CD4-positive, alpha-beta memory T cell (primary cell): ENCODE data around the gene GNAI2. TPM values are rescaled to one million over a fixed set of nuclear protein-coding genes. Genes with fewer than 3 reads are reported as not detected.

Source experiments
- CTCF ChIA-PET: fragments of 350-600 bp; sonication (Branson Sonifier 250); formaldehyde crosslinking; loops from one replicate; lab custom pipeline; 2021; ENCODE audit warnings: inconsistent platforms; ENCODE audit not compliant: partially characterized antibody; lab: Charles Lee
- POLR2A ChIA-PET: fragments of 350-600 bp; sonication (Branson Sonifier 250); formaldehyde crosslinking; loops from one replicate; lab custom pipeline; 2021; ENCODE audit not compliant: partially characterized antibody; lab: Charles Lee
- DNase-seq, 5 donors: peaks; one replicate each; pipeline versions ENCODE4 v3.0.0 to v3.0.0-alpha.2; 2020 to 2022; ENCODE audit warnings: mixed read lengths in 1 of 5
- H3K27ac ChIP-seq: one replicate; pipeline ENCODE4 v1.7.0; 2013; ENCODE audit warnings: low read depth, low read length
- H3K27me3 ChIP-seq: 2 replicates; pipeline ENCODE4 v1.7.0; 2013; ENCODE audit warnings: mild to moderate bottlenecking, low read length, moderate library complexity; ENCODE audit not compliant: insufficient read depth
- H3K36me3 ChIP-seq: 2 replicates; pipeline ENCODE4 v1.7.0; 2013; ENCODE audit warnings: mild to moderate bottlenecking, low read length, moderate library complexity; ENCODE audit not compliant: insufficient read depth
- H3K4me1 ChIP-seq: 2 replicates; pipeline ENCODE4 v1.7.0; 2013; ENCODE audit warnings: mild to moderate bottlenecking, low read length, moderate library complexity; ENCODE audit not compliant: insufficient read depth
- H3K4me3 ChIP-seq, 2 donors: one replicate each; pipeline ENCODE4 v1.7.0; 2013; ENCODE audit warnings: low read length in 2 of 2, mild to moderate bottlenecking in 1 of 2
- H3K9me3 ChIP-seq, 2 donors: one replicate each; pipeline ENCODE4 v1.7.0; 2013; ENCODE audit warnings: low read length in 2 of 2, control low read depth in 1 of 2; ENCODE audit not compliant: control insufficient read depth in 1 of 2
- H3K27ac Mint-ChIP-seq, 7 donors: one replicate each; pipeline ENCODE4 v1.8.0; 2020 to 2021; ENCODE audit warnings: mixed read lengths in 7 of 7, mild to moderate bottlenecking in 6 of 7, inconsistent platforms in 3 of 7, moderate library complexity in 3 of 7
- H3K27me3 Mint-ChIP-seq, 2 donors: one replicate each; pipeline ENCODE4 v1.8.0; 2020 to 2021; ENCODE audit warnings: mixed read lengths in 2 of 2
- H3K36me3 Mint-ChIP-seq, 2 donors: one replicate each; pipeline ENCODE4 v1.8.0; 2020 to 2021; ENCODE audit warnings: mixed read lengths in 2 of 2, inconsistent platforms in 1 of 2, mild to moderate bottlenecking in 1 of 2
- H3K4me1 Mint-ChIP-seq, 4 donors: one replicate each; pipeline ENCODE4 v1.8.0; 2020 to 2021; ENCODE audit warnings: mixed read lengths in 4 of 4, mild to moderate bottlenecking in 1 of 4
- H3K4me3 Mint-ChIP-seq, 8 donors: one replicate each; pipeline ENCODE4 v1.8.0; 2020 to 2021; ENCODE audit warnings: mixed read lengths in 8 of 8, mild to moderate bottlenecking in 7 of 8, moderate library complexity in 6 of 8, inconsistent platforms in 3 of 8
- H3K9me3 Mint-ChIP-seq, 8 donors: one replicate each; pipeline ENCODE4 v1.8.0; 2020 to 2021; ENCODE audit warnings: mixed read lengths in 8 of 8, mild to moderate bottlenecking in 5 of 8, inconsistent platforms in 3 of 8, moderate library complexity in 1 of 8
- intact Hi-C: fragments of 100-400 bp; cut with micrococcal nuclease; formaldehyde crosslinking; loops from one replicate; pipeline ENCODE4 v1.15.1; 2023
- polyA plus RNA-seq, 2 donors: library from polyadenylated mRNA; unstranded; fragments of 300-500 nt; fragmentation: Illumina TruSeq; gene quantifications; one replicate each; pipeline ENCODE4 v1.2.3, GENCODE V29; 2021
- total RNA-seq, 2 experiments: library from RNA; stranded (reverse); gene quantifications; one replicate each; pipeline ENCODE4 v1.2.3, GENCODE V29; 2021

GNAI2 gene
- total and polyA plus RNA-seq, 4 experiments from 2014 or later: 292 to 615 (median 416) TPM

GRCh38 chr3:50230104-50230793 lies 5.8 kb upstream of the GNAI2 start:
- H3K4me1 Mint-ChIP-seq: peaks cover 17 to 45% (median 34%) of the 10 kb centered on the region in 4 donors
- peak overlapping the region in 1 of 7 donors; percentile 68 for H3K27ac Mint-ChIP-seq
- DNase-seq: no peak
- H3K4me3 ChIP-seq: no peak overlapping the region
- no peaks in the 10 kb centered on the region for H3K9me3 ChIP-seq
- no peak overlapping the region for H3K4me3 Mint-ChIP-seq
- intact Hi-C loops: no loop called here
- H3K4me1 ChIP-seq: peaks cover 25% of the 10 kb centered on the region
- no peaks in the 10 kb centered on the region for H3K27me3 Mint-ChIP-seq
- no peaks in the 10 kb centered on the region for H3K36me3 ChIP-seq
- H3K9me3 Mint-ChIP-seq: peaks cover 0 to 1% (median 0%) of the 10 kb centered on the region in 8 donors
- H3K27me3 ChIP-seq: no peaks in the 10 kb centered on the region
- no peak overlapping the region for H3K27ac ChIP-seq
- POLR2A ChIA-PET: interaction anchor here (0.7 to 7.4 kb wide), 3 partner anchors 13 to 108 kb away, joined by 3 to 150 read pairs (median 3); no protein-coding TSS in a partner anchor
- CTCF ChIA-PET: interaction anchor here (1.0 to 11.5 kb wide), 6 partner anchors 9 to 68 kb away, joined by 3 to 238 read pairs (median 69); partner anchors contain the start of genes GNAI2 and GNAT1
- peaks cover 0 to 3% of the 10 kb centered on the region in 2 donors for H3K36me3 Mint-ChIP-seq

DNA sequence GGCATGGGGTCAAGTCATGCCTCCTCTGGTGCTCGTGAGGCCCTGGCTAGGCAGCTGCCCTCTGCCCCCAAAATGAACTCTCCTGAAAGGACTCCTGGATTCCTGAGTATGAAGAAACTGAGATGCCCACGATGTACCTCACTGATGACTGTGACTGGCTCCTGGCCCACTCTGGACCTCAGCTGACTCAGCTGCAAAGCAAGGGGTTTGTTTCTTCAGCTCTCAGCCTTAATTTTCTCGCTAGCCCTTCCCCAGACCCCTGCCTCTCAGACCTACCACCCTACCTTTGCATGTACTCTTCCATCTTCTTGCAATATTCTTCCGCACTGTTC lies 5.2 kb upstream of the GNAI2 start:
- Histone ChIP-seq H3K36me3 (no peaks in the 10 kb centered on the region), H3K4me3 (no peak overlapping the region), H3K9me3 (no peaks in the 10 kb centered on the region), H3K27me3 (no peaks in the 10 kb centered on the region), H3K4me1 (peaks cover 29% of the 10 kb centered on the region), H3K27ac (no peak overlapping the region)
- intact Hi-C loops: no loop called here
- Mint-ChIP-seq H3K4me1 (peaks cover 21 to 48% (median 36%) of the 10 kb centered on the region in 4 donors), H3K9me3 (peaks cover 0 to 1% (median 0%) of the 10 kb centered on the region in 8 donors), H3K27me3 (no peaks in the 10 kb centered on the region), H3K4me3 (peak overlapping the region in 1 of 8 donors; percentile 12), H3K36me3 (peaks cover 0 to 3% of the 10 kb centered on the region in 2 donors), H3K27ac (peak overlapping the region in 1 of 7 donors; percentile 68)
- no peak for DNase-seq
- ChIA-PET POLR2A (interaction anchor here (0.7 to 7.4 kb wide), 3 partner anchors 13 to 107 kb away, joined by 3 to 150 read pairs (median 3); no protein-coding TSS in a partner anchor), CTCF (interaction anchor here (1.1 to 11.5 kb wide), 4 partner anchors 9 to 68 kb away, joined by 3 to 238 read pairs (median 172); partner anchors contain the start of genes GNAI2 and GNAT1)

DNA sequence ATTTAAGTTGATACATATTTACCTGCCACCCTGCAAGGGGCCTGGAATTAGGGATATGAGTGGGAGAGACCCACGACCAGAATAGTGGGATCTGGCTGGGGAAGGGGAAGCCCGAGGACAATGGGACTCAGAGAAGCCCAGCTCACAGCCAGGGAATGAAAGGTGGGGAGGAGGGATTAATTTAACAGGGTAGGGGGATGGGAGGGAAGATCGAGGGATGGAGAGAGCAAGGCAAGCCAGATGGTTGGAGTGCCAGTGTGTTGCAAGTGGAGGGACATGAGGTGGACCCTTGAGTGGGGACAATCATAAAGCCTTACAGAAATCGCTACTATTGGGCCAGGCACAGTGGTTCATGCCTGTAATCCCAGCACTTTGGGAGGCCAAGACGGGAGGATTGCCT lies 4.4 kb upstream of the GNAI2 start:
- DNase-seq: no peak
- ChIA-PET POLR2A (interaction anchor here (7.4 kb wide), 1 partner anchor 12 kb away, joined by 150 read pairs; no protein-coding TSS in a partner anchor), CTCF (interaction anchor here (8.3 to 11.5 kb wide), 3 partner anchors 8 to 38 kb away, joined by 127 to 238 read pairs (median 218); partner anchors contain the start of genes GNAI2 and GNAT1)
- Mint-ChIP-seq H3K27ac (no peak overlapping the region), H3K9me3 (peaks cover 0 to 1% (median 0%) of the 10 kb centered on the region in 8 donors), H3K4me3 (no peak overlapping the region), H3K4me1 (peaks cover 17 to 45% (median 31%) of the 10 kb centered on the region in 4 donors), H3K36me3 (peaks cover 0 to 8% of the 10 kb centered on the region in 2 donors), H3K27me3 (no peaks in the 10 kb centered on the region)
- Histone ChIP-seq H3K27ac (no peak overlapping the region), H3K9me3 (no peaks in the 10 kb centered on the region), H3K27me3 (no peaks in the 10 kb centered on the region), H3K4me1 (peaks cover 24% of the 10 kb centered on the region), H3K4me3 (no peak overlapping the region), H3K36me3 (no peaks in the 10 kb centered on the region)
- intact Hi-C loops: no loop called here

GRCh38 chr3:50232303-50232702 lies 3.7 kb upstream of the GNAI2 start:
- CTCF ChIA-PET: interaction anchor here (11.5 kb wide), 1 partner anchor 17 kb away, joined by 238 read pairs; no protein-coding TSS in a partner anchor

DNA sequence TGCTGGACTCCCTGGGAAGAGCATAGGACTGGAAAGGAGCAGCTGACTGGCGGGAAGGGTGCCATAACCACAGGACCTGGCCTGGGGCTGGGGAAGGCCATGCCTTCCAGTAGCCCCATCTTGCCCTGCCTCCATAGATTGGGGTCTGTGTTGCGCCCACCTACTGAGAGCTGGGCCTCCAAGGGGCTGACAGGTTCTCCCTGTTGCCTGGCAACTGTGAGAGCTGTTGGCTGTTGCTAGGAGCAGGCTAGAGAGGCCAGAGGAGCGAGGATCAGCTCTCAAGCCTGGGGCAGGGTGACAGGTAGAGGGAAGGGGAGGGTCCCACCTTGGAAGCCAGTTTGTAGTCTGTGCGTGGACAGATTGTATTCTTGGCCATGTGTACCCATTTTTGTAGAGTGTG lies 2.8 kb upstream of the GNAI2 start:
- peak overlapping the region in 4 of 7 donors; percentile 36 to 77 (median 61) for H3K27ac Mint-ChIP-seq
- H3K4me3 ChIP-seq: no peak overlapping the region
- peaks cover 16% of the 10 kb centered on the region for H3K4me1 ChIP-seq
- H3K27me3 ChIP-seq: no peaks in the 10 kb centered on the region
- H3K9me3 Mint-ChIP-seq: peaks cover 0 to 1% (median 0%) of the 10 kb centered on the region in 8 donors
- H3K4me3 Mint-ChIP-seq: no peak overlapping the region
- peaks cover 0 to 20% of the 10 kb centered on the region in 2 donors for H3K36me3 Mint-ChIP-seq
- peaks cover 12 to 45% (median 25%) of the 10 kb centered on the region in 4 donors for H3K4me1 Mint-ChIP-seq
- ChIA-PET POLR2A (interaction anchor here (0.6 to 1.5 kb wide), 2 partner anchors 13 to 30 kb away, joined by 5 to 9 read pairs; no protein-coding TSS in a partner anchor), CTCF (interaction anchor here (1.2 to 11.5 kb wide), 2 partner anchors 16 to 38 kb away, joined by 5 to 238 read pairs; no protein-coding TSS in a partner anchor)
- no peaks in the 10 kb centered on the region for H3K9me3 ChIP-seq
- intact Hi-C loops: no loop called here
- no peaks in the 10 kb centered on the region for H3K36me3 ChIP-seq
- no peaks in the 10 kb centered on the region for H3K27me3 Mint-ChIP-seq
- H3K27ac ChIP-seq: no peak overlapping the region
- DNase-seq: no peak

More at GRCh38 chr3:50232303-50232702, 3.7 kb upstream of the GNAI2 start:
- peaks cover 20% of the 10 kb centered on the region for H3K4me1 ChIP-seq
- no peaks in the 10 kb centered on the region for H3K9me3 ChIP-seq
- Mint-ChIP-seq H3K36me3 (peaks cover 0 to 12% of the 10 kb centered on the region in 2 donors), H3K27ac (peak overlapping the region in 2 of 7 donors; percentile 38 to 46), H3K4me1 (peaks cover 14 to 45% (median 28%) of the 10 kb centered on the region in 4 donors), H3K27me3 (no peaks in the 10 kb centered on the region), H3K9me3 (peaks cover 0 to 1% (median 0%) of the 10 kb centered on the region in 8 donors), H3K4me3 (no peak overlapping the region)
- intact Hi-C loops: no loop called here
- no peak overlapping the region for H3K4me3 ChIP-seq
- POLR2A ChIA-PET: no interaction called here
- H3K36me3 ChIP-seq: no peaks in the 10 kb centered on the region
- no peak for DNase-seq
- H3K27ac ChIP-seq: no peak overlapping the region
- no peaks in the 10 kb centered on the region for H3K27me3 ChIP-seq

GRCh38 chr3:50236484-50237132 lies 604 bp downstream of the GNAI2 start:
- peak overlapping the region; percentile 96 to 99 (median 98) for H3K4me3 Mint-ChIP-seq
- CTCF ChIA-PET: interaction anchor here (1.2 to 10.2 kb wide), 4 partner anchors 9 to 63 kb away, joined by 3 to 127 read pairs (median 35); partner anchors contain the start of genes HYAL3 and NAA80
- peaks cover 22 to 63% (median 40%) of the 10 kb centered on the region in 4 donors for H3K4me1 Mint-ChIP-seq
- peaks cover 47% of the 10 kb centered on the region for H3K4me1 ChIP-seq
- H3K27ac Mint-ChIP-seq: peak overlapping the region; percentile 91 to 97 (median 94)
- peaks cover 12% of the 10 kb centered on the region for H3K36me3 ChIP-seq
- POLR2A ChIA-PET: interaction anchor here (0.7 to 4.3 kb wide), 13 partner anchors 9 to 1116 kb away, joined by 3 to 70 read pairs (median 6); partner anchors contain the start of genes CYB561D2, HYAL3, IFRD2 and NAA80
- peaks cover 0 to 35% of the 10 kb centered on the region in 2 donors for H3K36me3 Mint-ChIP-seq
- H3K9me3 Mint-ChIP-seq: no peaks in the 10 kb centered on the region
- peak overlapping the region; percentile 75 to 94 for H3K4me3 ChIP-seq
- DNase-seq: no peak
- intact Hi-C loops: loop anchor here (1.0 to 5.0 kb wide), 3 partner anchors 56 to 1736 kb away; partner anchors contain the start of genes ABHD14B and IFRD2
- H3K9me3 ChIP-seq: no peaks in the 10 kb centered on the region
- no peaks in the 10 kb centered on the region for H3K27me3 Mint-ChIP-seq
- H3K27ac ChIP-seq: peak overlapping the region; percentile 76
- H3K27me3 ChIP-seq: no peaks in the 10 kb centered on the region
